ENCODE measurements around the gene CDKAL1.
A peak's percentile ranks its signal among the peaks of the same experiment; 100 is the strongest.

CDKAL1 gene

DNA sequence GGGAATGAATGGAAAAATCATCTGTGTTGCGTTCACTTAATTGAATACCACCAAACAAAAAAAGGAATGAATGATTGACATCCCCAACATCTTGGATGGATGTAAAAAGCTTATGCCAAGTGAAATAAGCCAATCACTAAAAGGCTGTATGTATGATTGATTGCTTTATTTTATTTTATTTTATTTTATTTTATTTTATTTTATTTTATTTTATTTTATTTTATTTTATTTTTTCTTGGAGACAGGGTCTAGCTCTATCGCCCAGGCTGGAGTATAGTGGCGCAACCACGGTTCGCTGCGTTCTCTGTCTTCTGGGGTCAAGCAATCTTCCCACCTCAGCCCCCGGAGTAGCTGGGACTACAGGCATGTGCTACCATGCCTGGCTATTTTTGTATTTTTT lies 263.3 kb downstream of the CDKAL1 start:
- H3K27me3 ChIP-seq (replicated peaks) = no peaks in the 10 kb centered on the region
- no peak for DNase-seq
- H3K27ac ChIP-seq = no peak overlapping the region
- TF ChIP-seq, protein P1, sequence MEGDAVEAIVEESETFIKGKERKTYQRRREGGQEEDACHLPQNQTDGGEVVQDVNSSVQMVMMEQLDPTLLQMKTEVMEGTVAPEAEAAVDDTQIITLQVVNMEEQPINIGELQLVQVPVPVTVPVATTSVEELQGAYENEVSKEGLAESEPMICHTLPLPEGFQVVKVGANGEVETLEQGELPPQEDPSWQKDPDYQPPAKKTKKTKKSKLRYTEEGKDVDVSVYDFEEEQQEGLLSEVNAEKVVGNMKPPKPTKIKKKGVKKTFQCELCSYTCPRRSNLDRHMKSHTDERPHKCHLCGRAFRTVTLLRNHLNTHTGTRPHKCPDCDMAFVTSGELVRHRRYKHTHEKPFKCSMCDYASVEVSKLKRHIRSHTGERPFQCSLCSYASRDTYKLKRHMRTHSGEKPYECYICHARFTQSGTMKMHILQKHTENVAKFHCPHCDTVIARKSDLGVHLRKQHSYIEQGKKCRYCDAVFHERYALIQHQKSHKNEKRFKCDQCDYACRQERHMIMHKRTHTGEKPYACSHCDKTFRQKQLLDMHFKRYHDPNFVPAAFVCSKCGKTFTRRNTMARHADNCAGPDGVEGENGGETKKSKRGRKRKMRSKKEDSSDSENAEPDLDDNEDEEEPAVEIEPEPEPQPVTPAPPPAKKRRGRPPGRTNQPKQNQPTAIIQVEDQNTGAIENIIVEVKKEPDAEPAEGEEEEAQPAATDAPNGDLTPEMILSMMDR (IDR thresholded peaks at IDR 0.05; ENCODE audit: low read depth, low read length, missing control alignments) = no peak
- in situ Hi-C loops (cut with HindIII; ENCODE audit: low pct_ligation_motif_present, low sequenced_read_pairs) = no loop called here
- H3K36me3 ChIP-seq (replicated peaks) = no peaks in the 10 kb centered on the region
- H3K4me3 ChIP-seq (ENCODE audit: low read depth, low read length) = no peak overlapping the region

DNA sequence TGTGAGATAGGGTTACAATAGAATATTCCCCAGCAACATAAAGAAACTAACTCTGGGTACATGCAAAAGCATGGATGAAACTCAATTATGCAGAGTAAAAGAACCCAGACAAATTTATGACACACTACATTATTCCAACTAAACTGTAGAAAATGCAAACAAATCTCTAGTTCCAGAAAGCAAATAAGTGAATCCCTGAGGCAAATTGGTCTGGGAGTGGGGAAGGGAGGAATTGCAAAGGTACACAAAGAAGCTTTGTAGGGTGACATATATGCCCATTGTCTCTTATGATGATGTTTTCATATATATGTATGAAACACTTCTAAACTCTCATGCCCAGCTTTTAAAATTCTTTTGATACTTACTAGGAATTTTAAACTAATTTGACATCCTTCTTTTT lies 266.0 kb downstream of the CDKAL1 start:
- TF ChIP-seq, protein P1 (IDR thresholded peaks at IDR 0.05; ENCODE audit: low read depth, low read length, missing control alignments) = no peak
- DNase-seq = no peak
- H3K36me3 ChIP-seq (replicated peaks) = no peaks in the 10 kb centered on the region
- no peak overlapping the region for H3K4me3 ChIP-seq (ENCODE audit: low read depth, low read length)
- no peaks in the 10 kb centered on the region for H3K27me3 ChIP-seq (replicated peaks)
- H3K27ac ChIP-seq = no peak overlapping the region
- in situ Hi-C loops (cut with HindIII; ENCODE audit: low pct_ligation_motif_present, low sequenced_read_pairs) = no loop called here

GRCh38 chr6:20800653-20801052 lies 266.4 kb downstream of the CDKAL1 start:
- no peaks in the 10 kb centered on the region for H3K36me3 ChIP-seq (replicated peaks)
- TF ChIP-seq, protein P1 (IDR thresholded peaks at IDR 0.05; ENCODE audit: low read depth, low read length, missing control alignments) = no peak
- no peaks in the 10 kb centered on the region for H3K27me3 ChIP-seq (replicated peaks)
- H3K27ac ChIP-seq = no peak overlapping the region
- DNase-seq = no peak
- in situ Hi-C loops (cut with HindIII; ENCODE audit: low pct_ligation_motif_present, low sequenced_read_pairs) = no loop called here
- H3K4me3 ChIP-seq (ENCODE audit: low read depth, low read length) = no peak overlapping the region

- Histone ChIP-seq H3K4me3 (ENCODE audit: low read depth, low read length) (no peak overlapping the region), H3K27me3 (replicated peaks) (no peaks in the 10 kb centered on the region), H3K36me3 (replicated peaks) (no peaks in the 10 kb centered on the region), H3K27ac (no peak overlapping the region)
- no peak for DNase-seq
- TF ChIP-seq, protein P1 (IDR thresholded peaks at IDR 0.05; ENCODE audit: low read depth, low read length, missing control alignments) = no peak
- in situ Hi-C loops (cut with HindIII; ENCODE audit: low pct_ligation_motif_present, low sequenced_read_pairs) = no loop called here
Measured at GRCh38 chr6:20801595-20801994, 267.3 kb downstream of the CDKAL1 start.

DNA sequence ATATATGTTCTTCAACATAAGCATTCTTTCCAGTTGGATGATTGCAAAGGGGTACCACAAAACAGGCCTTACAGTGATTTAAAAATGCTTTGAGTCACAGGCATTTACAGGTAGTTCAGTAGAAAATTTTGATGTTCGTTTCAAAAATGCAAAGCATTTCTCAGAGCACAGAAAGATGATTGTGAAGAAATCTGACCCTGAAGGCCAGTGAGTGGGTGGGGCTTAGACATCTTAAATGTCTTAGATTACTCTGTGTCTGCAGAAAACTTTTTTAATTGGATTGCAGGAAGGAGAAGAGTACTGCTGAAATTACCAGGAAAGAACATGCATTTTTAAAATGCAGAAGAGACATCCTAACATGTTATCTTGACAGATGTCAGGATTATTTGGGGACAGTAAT lies 268.3 kb downstream of the CDKAL1 start:
- Histone ChIP-seq H3K4me3 (ENCODE audit: low read depth, low read length) (no peak overlapping the region), H3K27ac (no peak overlapping the region), H3K36me3 (replicated peaks) (no peaks in the 10 kb centered on the region), H3K27me3 (replicated peaks) (no peaks in the 10 kb centered on the region)
- TF ChIP-seq, protein P1 (IDR thresholded peaks at IDR 0.05; ENCODE audit: low read depth, low read length, missing control alignments) = no peak
- DNase-seq = no peak
- in situ Hi-C loops (cut with HindIII; ENCODE audit: low pct_ligation_motif_present, low sequenced_read_pairs) = no loop called here

DNA sequence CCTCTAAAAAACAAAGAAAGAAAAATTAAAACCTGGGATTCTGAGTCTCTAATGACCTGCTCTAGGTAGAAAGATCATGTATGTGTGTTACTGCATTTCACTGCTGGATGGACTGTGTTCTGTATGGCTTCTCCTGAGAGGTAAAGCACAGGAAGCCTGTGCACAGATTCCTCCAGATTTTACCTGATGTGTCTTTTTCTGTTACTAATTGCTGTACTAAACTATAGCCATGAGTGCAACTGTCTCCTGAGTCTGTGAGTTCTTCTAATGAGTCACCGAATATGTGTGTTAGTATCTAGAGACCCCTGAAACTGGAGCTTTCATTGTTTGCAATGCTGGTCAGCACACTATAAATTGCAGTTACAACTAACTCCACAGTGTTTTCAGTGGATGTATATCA lies 270.8 kb downstream of the CDKAL1 start:
- in situ Hi-C loops (cut with HindIII; ENCODE audit: low pct_ligation_motif_present, low sequenced_read_pairs) = no loop called here
- Histone ChIP-seq H3K4me3 (ENCODE audit: low read depth, low read length) (no peak overlapping the region), H3K27ac (peak overlapping the region; percentile 11), H3K36me3 (replicated peaks) (no peaks in the 10 kb centered on the region), H3K27me3 (replicated peaks) (no peaks in the 10 kb centered on the region)
- DNase-seq = no peak
- TF ChIP-seq, protein P1 (IDR thresholded peaks at IDR 0.05; ENCODE audit: low read depth, low read length, missing control alignments) = no peak

Measured in brain microvascular endothelial cell (primary cell).